GM12873 (cell line): ENCODE data around the gene MAP4K5.

ENCODE experiments used
- TF ChIP-seq, protein P1 (sequence below): IDR thresholded peaks from 2 replicates; pipeline ENCODE4 v1.5.1; 2012; ENCODE audit warnings: low read depth, mild to moderate bottlenecking, moderate library complexity, low read length, control low read depth; ENCODE audit not compliant: insufficient read depth; ENCODE audit errors: missing control alignments

Gene MAP4K5

DNA sequence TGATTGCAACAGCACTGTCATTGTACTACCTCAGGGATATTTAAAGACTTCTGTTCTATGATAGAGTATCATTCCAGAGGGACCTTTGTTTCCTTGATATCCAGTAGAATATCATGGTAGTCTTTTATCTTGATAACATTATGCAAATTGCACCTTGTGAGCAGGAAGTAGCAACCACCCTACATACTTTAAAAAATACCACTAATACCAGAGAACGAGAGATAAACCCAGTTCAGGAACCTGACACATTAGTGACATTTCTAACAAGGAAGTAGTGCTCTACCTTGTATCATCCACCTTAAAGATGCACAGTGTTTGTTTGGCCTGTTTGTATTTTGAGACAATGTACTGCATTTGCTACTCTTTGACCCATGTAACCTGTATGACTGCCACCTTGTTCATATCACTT is 8.8 kb upstream of the MAP4K5 start:
- TF ChIP-seq, protein P1, sequence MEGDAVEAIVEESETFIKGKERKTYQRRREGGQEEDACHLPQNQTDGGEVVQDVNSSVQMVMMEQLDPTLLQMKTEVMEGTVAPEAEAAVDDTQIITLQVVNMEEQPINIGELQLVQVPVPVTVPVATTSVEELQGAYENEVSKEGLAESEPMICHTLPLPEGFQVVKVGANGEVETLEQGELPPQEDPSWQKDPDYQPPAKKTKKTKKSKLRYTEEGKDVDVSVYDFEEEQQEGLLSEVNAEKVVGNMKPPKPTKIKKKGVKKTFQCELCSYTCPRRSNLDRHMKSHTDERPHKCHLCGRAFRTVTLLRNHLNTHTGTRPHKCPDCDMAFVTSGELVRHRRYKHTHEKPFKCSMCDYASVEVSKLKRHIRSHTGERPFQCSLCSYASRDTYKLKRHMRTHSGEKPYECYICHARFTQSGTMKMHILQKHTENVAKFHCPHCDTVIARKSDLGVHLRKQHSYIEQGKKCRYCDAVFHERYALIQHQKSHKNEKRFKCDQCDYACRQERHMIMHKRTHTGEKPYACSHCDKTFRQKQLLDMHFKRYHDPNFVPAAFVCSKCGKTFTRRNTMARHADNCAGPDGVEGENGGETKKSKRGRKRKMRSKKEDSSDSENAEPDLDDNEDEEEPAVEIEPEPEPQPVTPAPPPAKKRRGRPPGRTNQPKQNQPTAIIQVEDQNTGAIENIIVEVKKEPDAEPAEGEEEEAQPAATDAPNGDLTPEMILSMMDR = no peak

DNA sequence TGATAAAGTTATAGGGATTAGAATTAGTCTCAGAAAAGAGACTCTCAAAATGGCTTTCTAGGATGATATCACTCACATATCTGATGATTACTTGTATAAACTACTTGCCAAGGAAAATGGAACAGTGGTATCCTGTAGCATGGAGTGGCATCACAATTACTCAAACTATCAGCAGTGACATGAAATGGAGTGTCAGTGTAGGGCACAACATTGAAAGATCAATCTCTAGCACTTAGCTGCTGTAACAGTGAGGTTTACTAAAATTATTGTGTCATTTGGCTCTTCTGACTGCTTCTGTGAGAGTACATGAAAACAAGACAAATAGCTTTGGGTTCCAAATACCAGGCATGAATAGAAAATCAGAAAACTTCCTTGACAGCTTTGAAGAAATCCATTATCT is 6.7 kb upstream of the MAP4K5 start:
- TF ChIP-seq, protein P1 = no peak

DNA sequence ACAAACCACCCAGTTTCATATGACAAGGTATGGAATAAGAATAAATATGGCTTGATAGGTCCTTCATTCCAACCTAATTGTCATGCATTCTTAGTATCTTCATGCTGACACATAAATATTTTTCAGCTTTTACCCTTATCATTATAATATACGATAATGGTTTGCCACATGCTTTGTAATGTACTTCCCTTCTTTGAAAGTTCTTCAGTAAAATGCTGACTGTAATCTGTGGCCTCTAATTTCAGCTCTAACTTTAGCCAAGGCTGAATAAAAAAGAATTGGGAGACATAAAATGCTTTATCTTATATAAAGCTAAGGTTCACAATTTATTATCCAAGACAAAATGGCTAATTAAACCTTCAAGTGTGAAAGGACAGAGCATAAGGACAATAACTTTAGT is 2.6 kb upstream of the MAP4K5 start:
- TF ChIP-seq, protein P1 = no peak

DNA sequence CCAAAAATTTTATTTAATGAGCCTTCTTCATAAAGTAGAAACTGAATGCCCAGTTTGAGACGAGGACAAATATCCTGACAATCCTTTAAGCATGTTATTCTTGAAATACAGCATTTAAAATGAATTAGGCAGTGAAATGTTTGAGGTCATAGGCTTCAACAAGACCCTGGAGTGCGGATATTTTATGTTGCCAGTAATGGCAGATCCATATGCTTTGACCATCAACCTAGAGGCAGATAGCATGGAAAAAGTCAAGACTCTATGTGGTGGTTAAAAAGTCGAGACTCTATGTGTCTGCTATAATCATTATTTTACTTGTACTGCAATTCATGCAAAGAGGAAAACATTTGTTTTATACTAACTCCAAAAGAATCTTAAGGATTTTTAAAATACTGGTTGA is 2.0 kb upstream of the MAP4K5 start:
- TF ChIP-seq, protein P1 = no peak

DNA sequence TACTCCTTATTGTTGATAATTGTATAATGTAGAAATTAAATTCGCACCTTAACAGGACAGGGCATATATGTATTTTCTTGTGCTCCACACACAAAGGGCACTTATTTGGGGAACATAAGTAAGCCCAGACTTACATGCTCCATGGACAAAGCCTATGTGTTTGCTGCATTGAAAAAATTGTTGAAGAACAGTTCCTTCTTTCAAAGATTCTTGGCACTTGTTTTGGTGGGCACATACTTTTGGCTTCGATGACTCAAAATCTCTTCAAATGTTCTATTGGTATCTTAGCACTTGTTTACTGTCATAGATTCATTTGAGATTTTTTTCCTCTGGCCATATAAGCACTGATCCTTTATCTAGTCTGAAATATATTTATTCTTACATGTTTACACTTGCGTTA is 1.4 kb upstream of the MAP4K5 start:
- TF ChIP-seq, protein P1 = no peak

DNA sequence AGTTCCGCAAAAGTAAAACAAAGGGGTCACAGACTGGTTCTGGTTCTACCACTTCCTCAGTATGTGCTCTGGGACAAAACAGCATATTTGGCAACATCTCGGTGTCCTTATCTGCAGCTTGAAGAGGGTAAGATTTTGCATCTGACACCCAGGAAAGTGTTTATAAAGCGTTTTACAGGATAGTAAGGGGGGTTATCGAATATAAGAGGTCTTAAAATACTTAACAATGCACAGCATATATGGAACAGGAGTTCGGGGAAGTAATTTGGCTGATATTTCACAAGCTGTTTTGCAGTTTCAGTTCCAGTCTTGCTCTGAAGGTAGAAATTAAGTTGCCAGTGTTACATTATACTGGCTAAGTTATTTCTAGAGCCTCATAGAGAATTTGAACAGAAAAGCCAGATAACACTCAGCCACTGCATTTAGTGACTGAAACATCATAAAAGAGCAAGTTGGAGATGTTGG is 904 bp upstream of the MAP4K5 start:
- TF ChIP-seq, protein P1 = no peak

DNA sequence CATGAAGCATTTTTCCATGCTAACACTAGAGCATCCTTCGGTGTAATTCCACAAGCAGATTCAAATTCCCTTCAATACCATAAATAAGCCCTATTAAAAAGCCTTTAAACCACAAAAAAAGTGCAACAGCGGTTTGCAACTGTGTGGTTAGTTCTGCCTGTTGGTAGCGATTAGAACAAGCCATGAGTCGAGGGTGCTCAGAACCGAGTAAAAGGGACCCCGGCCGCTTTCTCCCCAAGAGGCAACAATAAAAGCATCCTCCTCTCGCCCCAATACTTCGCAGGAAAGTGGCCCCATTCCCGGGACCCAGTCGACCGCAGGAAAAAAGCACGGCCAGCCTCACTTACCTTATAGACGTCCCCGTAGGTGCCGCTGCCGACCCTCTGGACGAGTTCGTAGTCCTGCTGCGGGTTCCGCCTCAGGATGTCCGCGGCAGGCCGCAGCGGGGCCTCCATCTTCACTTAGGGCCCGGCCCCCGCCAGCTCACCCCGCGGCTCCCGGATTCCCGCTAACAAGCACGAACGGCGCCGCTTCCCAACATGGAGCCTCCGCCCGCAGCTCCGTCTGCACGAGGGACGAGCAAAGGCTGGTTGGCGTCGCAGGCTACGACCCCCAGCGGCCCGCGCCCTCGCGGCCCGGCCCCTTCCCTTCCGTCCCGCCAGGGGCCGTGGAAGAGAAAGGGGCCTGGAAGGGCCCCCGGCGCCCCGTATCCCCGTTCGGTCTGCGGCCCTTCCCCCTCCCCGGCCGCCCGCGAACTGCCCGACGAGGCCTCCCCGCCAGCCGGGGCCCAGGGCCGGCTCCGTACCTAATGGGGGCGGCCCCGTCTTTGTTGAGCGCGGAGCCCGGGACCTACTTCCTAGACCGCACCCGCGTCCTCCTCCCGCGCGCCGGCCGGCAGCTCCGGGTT is 521 bp downstream of the MAP4K5 start:
- TF ChIP-seq, protein P1 = no peak
